A673 (cell line): ENCODE data around the gene COL5A1. TPM values are rescaled to one million over a fixed set of nuclear protein-coding genes. Genes with fewer than 3 reads are reported as not detected.

Experiments
- BruUV-seq: library from RNA; stranded (reverse); fragments of 400-500 nt; replicated peaks from 2 replicates; lab custom pipeline; 2021; lab: Mats Ljungman, UMichigan
- CTCF ChIA-PET: fragments of 300-600 bp; sonication (Branson Sonifier 250); formaldehyde crosslinking; loops from one replicate; lab custom pipeline; 2022; ENCODE audit warnings: antibody characterized with exemption; lab: Charles Lee
- POLR2A ChIA-PET: fragments of 300-600 bp; sonication (Branson Sonifier 250); formaldehyde crosslinking; loops from one replicate; lab custom pipeline; 2022; ENCODE audit warnings: antibody characterized with exemption; ENCODE audit not compliant: low non-redundant PET; lab: Charles Lee
- DNase-seq: peaks from one replicate; pipeline ENCODE4 v3.0.0-alpha.2; 2015; ENCODE audit warnings: low spot score
- H3K27ac ChIP-seq: fragments of 200-600 bp; sonication (generic); 2 replicates; pipeline ENCODE4 v1.5.1; 2016; ENCODE audit warnings: mixed run types, low read depth, mild to moderate bottlenecking, mixed read lengths, antibody characterized with exemption, low read length; ENCODE audit not compliant: poor library complexity, severe bottlenecking
- H3K27me3 ChIP-seq: fragments of 200-600 bp; sonication (generic); replicated peaks from 2 replicates; pipeline ENCODE4 v1.6.1; 2017; ENCODE audit warnings: mixed run types, low read depth, mild to moderate bottlenecking, mixed read lengths, antibody characterized with exemption, low read length; ENCODE audit not compliant: insufficient read depth, poor library complexity
- H3K36me3 ChIP-seq: fragments of 200-600 bp; sonication (generic); 2 replicates; pipeline ENCODE4 v1.6.1; 2016; ENCODE audit warnings: mixed run types, mild to moderate bottlenecking, mixed read lengths, antibody characterized with exemption, low read length; ENCODE audit not compliant: insufficient read depth, poor library complexity, severe bottlenecking
- H3K4me1 ChIP-seq: fragments of 200-600 bp; sonication (generic); 2 replicates; pipeline ENCODE4 v1.6.1; 2017; ENCODE audit warnings: mixed run types, mild to moderate bottlenecking, mixed read lengths, antibody characterized with exemption, low read length; ENCODE audit not compliant: insufficient read depth, poor library complexity, severe bottlenecking
- H3K4me3 ChIP-seq: fragments of 200-600 bp; sonication (generic); 2 replicates; pipeline ENCODE4 v1.5.1; 2016; ENCODE audit warnings: low read depth, mixed run types, mild to moderate bottlenecking, mixed read lengths, low read length; ENCODE audit not compliant: poor library complexity, severe bottlenecking
- H3K9me3 ChIP-seq: fragments of 200-600 bp; sonication (generic); 2 replicates; pipeline ENCODE4 v1.6.1; 2016; ENCODE audit warnings: mixed run types, low read depth, mild to moderate bottlenecking, mixed read lengths, antibody characterized with exemption, low read length; ENCODE audit not compliant: poor library complexity, severe bottlenecking
- EZH2 ChIP-seq: fragments of 200-600 bp; sonication (generic); IDR thresholded peaks from 2 replicates; pipeline ENCODE4 v1.6.1; 2017; ENCODE audit warnings: borderline replicate concordance, low read depth, mild to moderate bottlenecking, mixed read lengths, antibody characterized with exemption, low read length; ENCODE audit not compliant: poor library complexity, severe bottlenecking
- intact Hi-C: fragments of 100-400 bp; cut with micrococcal nuclease; formaldehyde crosslinking; loops from one replicate; pipeline ENCODE4 v1.10.0; 2022; ENCODE audit not compliant: unreplicated experiment
- total RNA-seq: library from RNA; stranded (reverse); gene quantifications from 2 replicates; pipeline ENCODE4 v1.2.3, GENCODE V29; 2021
- TF ChIP-seq, protein P1 (sequence below): fragments of 300-800, 200-600 bp; sonication (generic); conservative IDR thresholded peaks from 2 replicates; pipeline ENCODE4 v1.5.1; 2017; ENCODE audit warnings: low read depth, mild to moderate bottlenecking, antibody characterized with exemption, low read length, moderate library complexity, mixed read lengths

The COL5A1 gene
- total RNA-seq, 1 experiment from 2014 or later: 33.6 TPM

- H3K27me3 ChIP-seq: no peaks in the 10 kb centered on the region
- CTCF ChIA-PET: no interaction called here
- intact Hi-C loops: no loop called here
Observed at GRCh38 chr9:134846699-134847098, 205.1 kb downstream of the COL5A1 start.

DNA sequence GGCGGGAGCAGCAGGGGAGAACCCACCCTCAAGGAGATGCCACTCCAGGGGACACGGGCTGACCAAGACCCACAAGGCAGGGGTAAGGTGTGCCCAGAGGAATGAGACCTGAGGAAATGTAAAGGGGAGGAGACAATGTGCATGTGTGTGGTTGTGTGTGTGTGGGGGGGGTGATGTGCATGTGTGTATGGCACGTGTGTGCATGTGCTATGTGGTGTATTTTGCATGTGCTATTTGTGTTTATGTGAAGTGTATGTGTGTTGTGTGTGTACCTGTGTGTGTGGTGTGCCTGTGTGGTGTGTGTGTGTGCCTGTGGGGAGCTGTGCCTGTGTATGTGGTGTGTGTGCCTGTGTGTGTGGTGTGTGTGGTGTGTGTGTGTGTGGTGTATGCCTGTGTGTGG is 205.5 kb downstream of the COL5A1 start:
- Histone ChIP-seq H3K36me3 (no peaks in the 10 kb centered on the region), H3K4me3 (no peak overlapping the region), H3K4me1 (no peaks in the 10 kb centered on the region), H3K9me3 (peaks cover 9% of the 10 kb centered on the region), H3K27ac (no peak overlapping the region), H3K27me3 (no peaks in the 10 kb centered on the region)
- CTCF ChIA-PET: no interaction called here
- no TSS peak for BruUV-seq
- TF ChIP-seq, protein P1, sequence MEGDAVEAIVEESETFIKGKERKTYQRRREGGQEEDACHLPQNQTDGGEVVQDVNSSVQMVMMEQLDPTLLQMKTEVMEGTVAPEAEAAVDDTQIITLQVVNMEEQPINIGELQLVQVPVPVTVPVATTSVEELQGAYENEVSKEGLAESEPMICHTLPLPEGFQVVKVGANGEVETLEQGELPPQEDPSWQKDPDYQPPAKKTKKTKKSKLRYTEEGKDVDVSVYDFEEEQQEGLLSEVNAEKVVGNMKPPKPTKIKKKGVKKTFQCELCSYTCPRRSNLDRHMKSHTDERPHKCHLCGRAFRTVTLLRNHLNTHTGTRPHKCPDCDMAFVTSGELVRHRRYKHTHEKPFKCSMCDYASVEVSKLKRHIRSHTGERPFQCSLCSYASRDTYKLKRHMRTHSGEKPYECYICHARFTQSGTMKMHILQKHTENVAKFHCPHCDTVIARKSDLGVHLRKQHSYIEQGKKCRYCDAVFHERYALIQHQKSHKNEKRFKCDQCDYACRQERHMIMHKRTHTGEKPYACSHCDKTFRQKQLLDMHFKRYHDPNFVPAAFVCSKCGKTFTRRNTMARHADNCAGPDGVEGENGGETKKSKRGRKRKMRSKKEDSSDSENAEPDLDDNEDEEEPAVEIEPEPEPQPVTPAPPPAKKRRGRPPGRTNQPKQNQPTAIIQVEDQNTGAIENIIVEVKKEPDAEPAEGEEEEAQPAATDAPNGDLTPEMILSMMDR: no peak
- TF ChIP-seq EZH2: no peak
- DNase-seq: no peak
- POLR2A ChIA-PET: no interaction called here
- intact Hi-C loops: no loop called here

More at GRCh38 chr9:134846699-134847098, 205.1 kb downstream of the COL5A1 start:
- H3K4me1 ChIP-seq: no peaks in the 10 kb centered on the region
- H3K9me3 ChIP-seq: peaks cover 9% of the 10 kb centered on the region
- H3K4me3 ChIP-seq: no peak overlapping the region
- H3K36me3 ChIP-seq: no peaks in the 10 kb centered on the region
- BruUV-seq: no TSS peak
- TF ChIP-seq, protein P1: no peak
- no peak for TF ChIP-seq EZH2
- POLR2A ChIA-PET: no interaction called here
- no peak for DNase-seq
- no peak overlapping the region for H3K27ac ChIP-seq

GRCh38 chr9:134847752-134848432 is 206.3 kb downstream of the COL5A1 start:
- POLR2A ChIA-PET: no interaction called here
- CTCF ChIA-PET: no interaction called here
- no peaks in the 10 kb centered on the region for H3K27me3 ChIP-seq
- H3K36me3 ChIP-seq: no peaks in the 10 kb centered on the region
- intact Hi-C loops: no loop called here
- no peak overlapping the region for H3K27ac ChIP-seq
- H3K4me1 ChIP-seq: no peaks in the 10 kb centered on the region
- no TSS peak for BruUV-seq
- TF ChIP-seq, protein P1: no peak
- TF ChIP-seq EZH2: no peak
- DNase-seq: no peak
- H3K9me3 ChIP-seq: peaks cover 9% of the 10 kb centered on the region
- no peak overlapping the region for H3K4me3 ChIP-seq
